GM23338 (cell line): Measurements from ENCODE around the gene RASSF7. TPM values are rescaled to one million over a fixed set of nuclear protein-coding genes. Genes with fewer than 3 reads are reported as not detected.

ENCODE experiments used
- ATAC-seq: fragments of 200-7000 bp; cut with Tn5 transposase; 3 replicates; pipeline ENCODE4 v1.9.1; 2020
- DNase-seq: peaks from one replicate; pipeline ENCODE4 v3.0.0-alpha.2; 2015; ENCODE audit warnings: low spot score
- H2AFZ ChIP-seq: fragments of 200-600 bp; sonication (generic); 2 replicates; pipeline ENCODE4 v1.8.0; 2016; ENCODE audit warnings: antibody characterized with exemption, mild to moderate bottlenecking, moderate library complexity
- H3F3A ChIP-seq: fragments of 200-600 bp; sonication (generic); replicated peaks from 2 replicates; pipeline ENCODE4 v1.8.0; 2017; ENCODE audit warnings: antibody characterized with exemption, mixed run types, low read depth
- H3K27ac ChIP-seq: fragments of 200-600 bp; sonication (generic); 2 replicates; pipeline ENCODE4 v1.6.1; 2016; ENCODE audit warnings: low read depth
- H3K27me3 ChIP-seq: fragments of 200-600 bp; sonication (generic); 2 replicates; pipeline ENCODE4 v1.8.0; 2016; ENCODE audit warnings: mild to moderate bottlenecking, mixed run types, moderate library complexity; ENCODE audit not compliant: insufficient read depth
- H3K36me3 ChIP-seq: fragments of 200-600 bp; sonication (generic); 2 replicates; pipeline ENCODE4 v1.8.0; 2016; ENCODE audit warnings: mild to moderate bottlenecking; ENCODE audit not compliant: insufficient read depth
- H3K4me1 ChIP-seq: fragments of 200-600 bp; sonication (generic); 2 replicates; pipeline ENCODE4 v1.8.0; 2016; ENCODE audit warnings: mild to moderate bottlenecking, moderate library complexity; ENCODE audit not compliant: insufficient read depth
- H3K4me2 ChIP-seq: fragments of 200-600 bp; sonication (generic); 2 replicates; pipeline ENCODE4 v1.7.1; 2017; ENCODE audit warnings: mixed run types
- H3K4me3 ChIP-seq: fragments of 200-600 bp; sonication (generic); 2 replicates; pipeline ENCODE4 v1.6.1; 2016; ENCODE audit warnings: mixed run types
- H3K79me2 ChIP-seq: fragments of 200-600 bp; sonication (generic); replicated peaks from 2 replicates; pipeline ENCODE4 v1.8.0; 2017; ENCODE audit warnings: mild to moderate bottlenecking; ENCODE audit not compliant: insufficient read depth
- H3K9me2 ChIP-seq: fragments of 200-600 bp; sonication (generic); 2 replicates; pipeline ENCODE4 v1.8.0; 2017; ENCODE audit not compliant: insufficient read depth
- H4K20me1 ChIP-seq: fragments of 200-600 bp; sonication (generic); replicated peaks from 2 replicates; pipeline ENCODE4 v1.8.0; 2017; ENCODE audit warnings: mild to moderate bottlenecking; ENCODE audit not compliant: insufficient read depth
- H3K27ac Mint-ChIP-seq: 2 replicates; pipeline ENCODE4 v1.8.0; 2020; ENCODE audit warnings: inconsistent platforms, mild to moderate bottlenecking, moderate library complexity, mixed read lengths
- H3K27me3 Mint-ChIP-seq: 3 replicates; pipeline ENCODE4 v1.8.0; 2022; ENCODE audit warnings: low read depth, mild to moderate bottlenecking, moderate library complexity, mixed read lengths, inconsistent platforms; ENCODE audit not compliant: insufficient read depth, poor library complexity
- H3K36me3 Mint-ChIP-seq: 3 replicates; pipeline ENCODE4 v1.8.0; 2021; ENCODE audit warnings: low read depth, mild to moderate bottlenecking, inconsistent platforms, moderate library complexity, mixed read lengths
- H3K4me1 Mint-ChIP-seq: 3 replicates; pipeline ENCODE4 v1.8.0; 2020; ENCODE audit warnings: mild to moderate bottlenecking, inconsistent platforms, mixed read lengths
- H3K4me3 Mint-ChIP-seq: 3 replicates; pipeline ENCODE4 v1.8.0; 2021; ENCODE audit warnings: moderate library complexity, mild to moderate bottlenecking, inconsistent platforms, mixed read lengths
- H3K9me3 Mint-ChIP-seq: 3 replicates; pipeline ENCODE4 v1.8.0; 2020; ENCODE audit warnings: moderate library complexity, mild to moderate bottlenecking, inconsistent platforms, mixed read lengths
- CREB1 ChIP-seq: fragments of 250-450 bp; sonication (Bioruptor Pico); IDR thresholded peaks from 2 replicates; pipeline ENCODE4 v1.5.0; 2020; ENCODE audit warnings: low read depth, mild to moderate bottlenecking, moderate library complexity
- EZH2 ChIP-seq: fragments of 200-600 bp; sonication (generic); IDR thresholded peaks from one replicate; pipeline ENCODE4 v1.8.0; 2017; ENCODE audit warnings: antibody characterized with exemption, mild to moderate bottlenecking, low read depth; ENCODE audit not compliant: unreplicated experiment
- EZH2phosphoT487 ChIP-seq: fragments of 200-600 bp; sonication (generic); IDR thresholded peaks from one replicate; pipeline ENCODE4 v1.8.1; 2018; ENCODE audit warnings: antibody characterized with exemption; ENCODE audit not compliant: unreplicated experiment
- NANOG ChIP-seq: IDR thresholded peaks from 2 replicates; pipeline ENCODE4 v1.6.1; 2016; ENCODE audit warnings: antibody characterized with exemption, borderline replicate concordance
- POLR2AphosphoS5 ChIP-seq: IDR thresholded peaks from 2 replicates; pipeline ENCODE4 v1.6.1; 2016; ENCODE audit warnings: antibody characterized with exemption, low read depth
- STAT1 ChIP-seq: IDR thresholded peaks from one replicate; pipeline ENCODE4 v1.6.1; 2016; ENCODE audit warnings: antibody characterized with exemption; ENCODE audit not compliant: unreplicated experiment
- ZNF331 ChIP-seq: fragments of 250-450 bp; sonication (Bioruptor Pico); IDR thresholded peaks from 2 replicates; pipeline ENCODE4 v1.5.0; 2020; ENCODE audit warnings: low read depth, mild to moderate bottlenecking, moderate library complexity
- polyA plus RNA-seq: library from polyadenylated mRNA; unstranded; fragments of >200 nt; fragmentation: Nextera tagmentation; extraction: Ambion mirVana; gene quantifications from 2 replicates; pipeline ENCODE4 v1.2.1, GENCODE V29; 2016
- total RNA-seq: library from RNA; depleted of rRNA; stranded (reverse); fragments of >200 nt; shearing (Covaris generic); gene quantifications from 2 replicates; pipeline ENCODE4 v1.2.3, GENCODE V29; 2014
- TF ChIP-seq, protein P1 (sequence below): IDR thresholded peaks from one replicate; pipeline ENCODE4 v1.6.1; 2018; ENCODE audit warnings: antibody characterized with exemption; ENCODE audit not compliant: unreplicated experiment
- TF ChIP-seq, protein P2 (sequence below): fragments of 250-450 bp; sonication (Bioruptor Pico); IDR thresholded peaks from 2 replicates; pipeline ENCODE4 v1.5.0; 2020; ENCODE audit warnings: mild to moderate bottlenecking, moderate library complexity
- TF ChIP-seq, protein P3 (sequence below): IDR thresholded peaks from 2 replicates; pipeline ENCODE4 v1.6.1; 2016; ENCODE audit warnings: antibody characterized with exemption

Gene RASSF7
- total and polyA plus RNA-seq, 2 experiments from 2014 or later = 39.6 to 64.8 TPM

DNA sequence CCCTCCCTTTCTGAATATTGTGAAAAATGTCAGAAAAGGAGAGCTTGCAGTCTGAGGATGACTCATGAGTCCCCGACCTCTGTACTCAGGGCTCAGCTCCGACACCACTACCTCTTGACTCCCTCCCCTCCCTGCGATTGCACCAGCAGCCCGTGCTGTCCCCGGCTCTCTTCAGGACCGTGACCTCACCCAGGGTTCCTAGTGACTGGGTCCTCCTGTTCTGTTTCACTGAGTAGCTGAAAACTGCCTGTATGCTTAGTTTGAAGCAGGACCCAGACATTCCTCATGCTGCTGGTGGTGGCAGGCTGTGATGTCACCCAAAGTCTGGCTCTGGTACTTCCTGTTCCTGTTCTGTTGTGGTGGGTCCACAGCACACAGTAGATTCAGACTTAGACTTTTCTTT lies 27.2 kb downstream of the RASSF7 start:
- H3K27ac ChIP-seq = no peak overlapping the region
- no peaks in the 10 kb centered on the region for H3K27me3 ChIP-seq
- TF ChIP-seq NANOG (no peak), ZNF331 (no peak), STAT1 (no peak), CREB1 (no peak), EZH2phosphoT487 (no peak), POLR2AphosphoS5 (no peak), EZH2 (no peak)
- TF ChIP-seq, protein P1, sequence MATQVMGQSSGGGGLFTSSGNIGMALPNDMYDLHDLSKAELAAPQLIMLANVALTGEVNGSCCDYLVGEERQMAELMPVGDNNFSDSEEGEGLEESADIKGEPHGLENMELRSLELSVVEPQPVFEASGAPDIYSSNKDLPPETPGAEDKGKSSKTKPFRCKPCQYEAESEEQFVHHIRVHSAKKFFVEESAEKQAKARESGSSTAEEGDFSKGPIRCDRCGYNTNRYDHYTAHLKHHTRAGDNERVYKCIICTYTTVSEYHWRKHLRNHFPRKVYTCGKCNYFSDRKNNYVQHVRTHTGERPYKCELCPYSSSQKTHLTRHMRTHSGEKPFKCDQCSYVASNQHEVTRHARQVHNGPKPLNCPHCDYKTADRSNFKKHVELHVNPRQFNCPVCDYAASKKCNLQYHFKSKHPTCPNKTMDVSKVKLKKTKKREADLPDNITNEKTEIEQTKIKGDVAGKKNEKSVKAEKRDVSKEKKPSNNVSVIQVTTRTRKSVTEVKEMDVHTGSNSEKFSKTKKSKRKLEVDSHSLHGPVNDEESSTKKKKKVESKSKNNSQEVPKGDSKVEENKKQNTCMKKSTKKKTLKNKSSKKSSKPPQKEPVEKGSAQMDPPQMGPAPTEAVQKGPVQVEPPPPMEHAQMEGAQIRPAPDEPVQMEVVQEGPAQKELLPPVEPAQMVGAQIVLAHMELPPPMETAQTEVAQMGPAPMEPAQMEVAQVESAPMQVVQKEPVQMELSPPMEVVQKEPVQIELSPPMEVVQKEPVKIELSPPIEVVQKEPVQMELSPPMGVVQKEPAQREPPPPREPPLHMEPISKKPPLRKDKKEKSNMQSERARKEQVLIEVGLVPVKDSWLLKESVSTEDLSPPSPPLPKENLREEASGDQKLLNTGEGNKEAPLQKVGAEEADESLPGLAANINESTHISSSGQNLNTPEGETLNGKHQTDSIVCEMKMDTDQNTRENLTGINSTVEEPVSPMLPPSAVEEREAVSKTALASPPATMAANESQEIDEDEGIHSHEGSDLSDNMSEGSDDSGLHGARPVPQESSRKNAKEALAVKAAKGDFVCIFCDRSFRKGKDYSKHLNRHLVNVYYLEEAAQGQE = no peak
- TF ChIP-seq, protein P2, sequence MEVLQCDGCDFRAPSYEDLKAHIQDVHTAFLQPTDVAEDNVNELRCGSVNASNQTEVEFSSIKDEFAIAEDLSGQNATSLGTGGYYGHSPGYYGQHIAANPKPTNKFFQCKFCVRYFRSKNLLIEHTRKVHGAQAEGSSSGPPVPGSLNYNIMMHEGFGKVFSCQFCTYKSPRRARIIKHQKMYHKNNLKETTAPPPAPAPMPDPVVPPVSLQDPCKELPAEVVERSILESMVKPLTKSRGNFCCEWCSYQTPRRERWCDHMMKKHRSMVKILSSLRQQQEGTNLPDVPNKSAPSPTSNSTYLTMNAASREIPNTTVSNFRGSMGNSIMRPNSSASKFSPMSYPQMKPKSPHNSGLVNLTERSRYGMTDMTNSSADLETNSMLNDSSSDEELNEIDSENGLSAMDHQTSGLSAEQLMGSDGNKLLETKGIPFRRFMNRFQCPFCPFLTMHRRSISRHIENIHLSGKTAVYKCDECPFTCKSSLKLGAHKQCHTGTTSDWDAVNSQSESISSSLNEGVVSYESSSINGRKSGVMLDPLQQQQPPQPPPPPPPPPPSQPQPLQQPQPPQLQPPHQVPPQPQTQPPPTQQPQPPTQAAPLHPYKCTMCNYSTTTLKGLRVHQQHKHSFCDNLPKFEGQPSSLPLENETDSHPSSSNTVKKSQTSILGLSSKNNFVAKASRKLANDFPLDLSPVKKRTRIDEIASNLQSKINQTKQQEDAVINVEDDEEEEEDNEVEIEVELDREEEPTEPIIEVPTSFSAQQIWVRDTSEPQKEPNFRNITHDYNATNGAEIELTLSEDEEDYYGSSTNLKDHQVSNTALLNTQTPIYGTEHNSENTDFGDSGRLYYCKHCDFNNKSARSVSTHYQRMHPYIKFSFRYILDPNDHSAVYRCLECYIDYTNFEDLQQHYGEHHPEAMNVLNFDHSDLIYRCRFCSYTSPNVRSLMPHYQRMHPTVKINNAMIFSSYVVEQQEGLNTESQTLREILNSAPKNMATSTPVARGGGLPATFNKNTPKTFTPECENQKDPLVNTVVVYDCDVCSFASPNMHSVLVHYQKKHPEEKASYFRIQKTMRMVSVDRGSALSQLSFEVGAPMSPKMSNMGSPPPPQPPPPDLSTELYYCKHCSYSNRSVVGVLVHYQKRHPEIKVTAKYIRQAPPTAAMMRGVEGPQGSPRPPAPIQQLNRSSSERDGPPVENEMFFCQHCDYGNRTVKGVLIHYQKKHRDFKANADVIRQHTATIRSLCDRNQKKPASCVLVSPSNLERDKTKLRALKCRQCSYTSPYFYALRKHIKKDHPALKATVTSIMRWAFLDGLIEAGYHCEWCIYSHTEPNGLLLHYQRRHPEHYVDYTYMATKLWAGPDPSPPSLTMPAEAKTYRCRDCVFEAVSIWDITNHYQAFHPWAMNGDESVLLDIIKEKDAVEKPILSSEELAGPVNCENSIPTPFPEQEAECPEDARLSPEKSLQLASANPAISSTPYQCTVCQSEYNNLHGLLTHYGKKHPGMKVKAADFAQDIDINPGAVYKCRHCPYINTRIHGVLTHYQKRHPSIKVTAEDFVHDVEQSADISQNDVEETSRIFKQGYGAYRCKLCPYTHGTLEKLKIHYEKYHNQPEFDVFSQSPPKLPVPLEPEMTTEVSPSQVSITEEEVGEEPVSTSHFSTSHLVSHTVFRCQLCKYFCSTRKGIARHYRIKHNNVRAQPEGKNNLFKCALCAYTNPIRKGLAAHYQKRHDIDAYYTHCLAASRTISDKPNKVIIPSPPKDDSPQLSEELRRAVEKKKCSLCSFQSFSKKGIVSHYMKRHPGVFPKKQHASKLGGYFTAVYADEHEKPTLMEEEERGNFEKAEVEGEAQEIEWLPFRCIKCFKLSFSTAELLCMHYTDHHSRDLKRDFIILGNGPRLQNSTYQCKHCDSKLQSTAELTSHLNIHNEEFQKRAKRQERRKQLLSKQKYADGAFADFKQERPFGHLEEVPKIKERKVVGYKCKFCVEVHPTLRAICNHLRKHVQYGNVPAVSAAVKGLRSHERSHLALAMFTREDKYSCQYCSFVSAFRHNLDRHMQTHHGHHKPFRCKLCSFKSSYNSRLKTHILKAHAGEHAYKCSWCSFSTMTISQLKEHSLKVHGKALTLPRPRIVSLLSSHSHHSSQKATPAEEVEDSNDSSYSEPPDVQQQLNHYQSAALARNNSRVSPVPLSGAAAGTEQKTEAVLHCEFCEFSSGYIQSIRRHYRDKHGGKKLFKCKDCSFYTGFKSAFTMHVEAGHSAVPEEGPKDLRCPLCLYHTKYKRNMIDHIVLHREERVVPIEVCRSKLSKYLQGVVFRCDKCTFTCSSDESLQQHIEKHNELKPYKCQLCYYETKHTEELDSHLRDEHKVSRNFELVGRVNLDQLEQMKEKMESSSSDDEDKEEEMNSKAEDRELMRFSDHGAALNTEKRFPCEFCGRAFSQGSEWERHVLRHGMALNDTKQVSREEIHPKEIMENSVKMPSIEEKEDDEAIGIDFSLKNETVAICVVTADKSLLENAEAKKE (CRISPR knock-in tag) = no peak
- TF ChIP-seq, protein P3, sequence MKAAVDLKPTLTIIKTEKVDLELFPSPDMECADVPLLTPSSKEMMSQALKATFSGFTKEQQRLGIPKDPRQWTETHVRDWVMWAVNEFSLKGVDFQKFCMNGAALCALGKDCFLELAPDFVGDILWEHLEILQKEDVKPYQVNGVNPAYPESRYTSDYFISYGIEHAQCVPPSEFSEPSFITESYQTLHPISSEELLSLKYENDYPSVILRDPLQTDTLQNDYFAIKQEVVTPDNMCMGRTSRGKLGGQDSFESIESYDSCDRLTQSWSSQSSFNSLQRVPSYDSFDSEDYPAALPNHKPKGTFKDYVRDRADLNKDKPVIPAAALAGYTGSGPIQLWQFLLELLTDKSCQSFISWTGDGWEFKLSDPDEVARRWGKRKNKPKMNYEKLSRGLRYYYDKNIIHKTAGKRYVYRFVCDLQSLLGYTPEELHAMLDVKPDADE = no peak
- H3K4me2 ChIP-seq = no peak overlapping the region
- Mint-ChIP-seq H3K4me3 (no peak overlapping the region), H3K9me3 (no peaks in the 10 kb centered on the region; the same call in 2 of the 3 replicates), H3K4me1 (no peaks in the 10 kb centered on the region; the same call in 2 of the 3 replicates), H3K27ac (no peak overlapping the region), H3K36me3 (peaks cover 63% of the 10 kb centered on the region), H3K27me3 (peaks cover 12% of the 10 kb centered on the region)
- peaks cover 20% of the 10 kb centered on the region; the same call in 1 of the 2 replicates for H3K36me3 ChIP-seq
- H3K4me3 ChIP-seq = no peak overlapping the region
- no peaks in the 10 kb centered on the region for H3K9me2 ChIP-seq
- peaks cover 23% of the 10 kb centered on the region for H3K79me2 ChIP-seq
- no peaks in the 10 kb centered on the region for H3K4me1 ChIP-seq
- no peak overlapping the region for H2AFZ ChIP-seq
- no peak for DNase-seq
- H4K20me1 ChIP-seq = peaks cover 13% of the 10 kb centered on the region
- ATAC-seq = no peak
- H3F3A ChIP-seq = peaks cover 13% of the 10 kb centered on the region
